ENCODE data around the gene IL17C.
A peak's percentile ranks its signal among the peaks of the same experiment; 100 is the strongest.

The IL17C gene

DNA sequence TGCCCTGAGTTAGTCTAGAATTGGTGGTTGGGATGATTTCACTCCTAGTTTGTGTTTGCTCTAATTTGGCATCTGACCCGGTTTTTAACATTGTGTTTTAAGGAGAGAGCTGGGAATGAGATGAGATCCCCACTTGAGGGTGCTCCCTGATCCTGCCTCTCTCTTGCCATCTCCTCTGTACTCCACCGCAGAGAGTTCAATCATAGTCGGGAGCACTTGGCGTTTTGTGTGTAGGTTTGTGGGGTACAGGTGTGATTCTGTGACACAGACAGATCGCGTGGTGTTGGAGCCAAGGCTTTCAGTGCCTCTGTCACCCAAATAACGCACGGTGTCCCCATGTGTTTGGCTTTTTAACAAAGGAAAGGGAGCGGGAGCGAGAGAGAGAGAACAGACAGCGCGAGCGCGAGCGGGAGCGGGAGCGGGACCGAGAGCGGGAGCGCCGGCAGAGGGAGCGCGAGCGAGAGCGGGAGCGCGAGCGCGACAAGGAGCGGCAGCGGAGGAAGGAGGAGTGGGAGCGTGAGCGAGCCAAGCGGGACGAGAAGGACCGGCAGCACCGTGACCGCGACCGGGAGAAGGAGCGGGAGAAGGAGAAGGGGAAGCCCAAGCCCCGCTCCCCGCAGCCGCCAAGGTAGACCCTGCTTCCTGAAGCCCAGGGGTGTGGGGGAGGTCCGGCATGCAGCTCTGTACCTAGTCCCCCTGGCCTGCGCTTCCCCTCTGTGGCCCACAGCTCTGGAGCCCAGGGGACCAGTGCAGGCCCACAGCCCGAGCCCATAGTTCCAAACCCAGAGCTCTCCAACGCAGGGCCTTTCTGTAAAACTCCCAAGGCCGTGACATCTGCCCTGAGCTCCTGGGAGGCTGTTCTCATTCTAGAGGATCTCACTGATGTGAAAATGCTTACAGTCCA lies 27.2 kb upstream of the IL17C start:
- no peak for DNase-seq

DNA sequence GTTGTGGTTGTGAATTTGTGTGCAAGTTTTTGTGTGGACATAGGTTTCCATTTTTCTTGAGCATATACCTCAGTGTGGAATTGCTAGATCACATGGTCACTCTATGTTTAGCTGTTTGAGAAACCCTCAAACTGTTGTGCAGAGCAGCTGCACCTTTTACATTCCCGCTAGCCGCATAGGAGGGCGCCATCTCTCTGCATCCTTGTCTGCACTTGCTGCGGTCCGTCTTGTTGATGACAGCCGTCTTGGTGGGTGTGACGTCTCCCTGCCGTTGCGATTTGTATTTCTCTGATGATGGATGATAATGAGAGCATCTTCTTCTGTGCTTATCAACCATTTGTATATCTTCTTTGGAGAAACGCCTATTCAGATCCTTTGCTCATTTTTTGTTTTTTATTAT lies 25.1 kb upstream of the IL17C start:
- no peak for DNase-seq

DNA sequence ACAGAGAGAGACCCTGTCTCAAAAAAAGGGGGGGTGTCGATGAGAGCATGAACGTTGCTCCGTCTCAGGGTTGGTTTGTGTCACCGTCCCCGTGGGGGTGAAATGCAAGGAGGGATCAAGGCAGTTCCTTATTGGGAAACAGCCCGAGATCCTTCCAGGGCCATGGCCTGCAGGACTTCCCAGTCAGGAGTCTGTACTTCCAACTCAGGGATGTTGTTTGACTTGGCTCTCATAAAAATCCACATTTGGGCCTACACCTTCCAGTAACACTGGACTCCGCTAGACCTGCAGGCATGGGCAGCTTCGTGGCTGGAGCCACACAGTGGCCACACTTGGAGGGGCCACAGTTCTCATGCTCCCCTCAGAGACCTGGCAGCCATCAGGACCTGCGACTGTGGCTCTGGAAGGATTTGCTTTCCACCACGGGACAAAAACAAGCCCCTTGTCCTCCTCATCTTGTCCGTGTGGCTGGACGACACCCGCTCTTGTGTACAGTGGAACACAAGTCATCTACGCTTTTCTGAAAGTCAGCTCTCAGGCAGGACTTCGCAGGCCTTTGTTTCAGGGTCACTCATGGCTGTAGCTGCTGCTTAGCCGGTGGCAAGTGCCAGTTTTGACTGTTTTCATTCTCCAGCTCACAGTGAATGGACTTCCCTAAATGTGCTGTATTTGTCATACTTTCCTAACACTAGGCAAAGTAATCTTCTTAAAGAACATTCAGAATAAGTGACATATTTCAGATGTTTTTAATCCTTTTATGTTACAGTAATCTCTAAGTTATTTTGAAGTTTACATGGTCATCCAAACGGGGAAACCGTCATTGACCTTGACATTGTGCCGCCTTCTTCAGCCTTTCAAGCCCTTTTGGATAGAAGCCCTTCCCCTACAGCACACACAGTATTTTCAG lies 24.2 kb upstream of the IL17C start:
- no peak for DNase-seq

DNA sequence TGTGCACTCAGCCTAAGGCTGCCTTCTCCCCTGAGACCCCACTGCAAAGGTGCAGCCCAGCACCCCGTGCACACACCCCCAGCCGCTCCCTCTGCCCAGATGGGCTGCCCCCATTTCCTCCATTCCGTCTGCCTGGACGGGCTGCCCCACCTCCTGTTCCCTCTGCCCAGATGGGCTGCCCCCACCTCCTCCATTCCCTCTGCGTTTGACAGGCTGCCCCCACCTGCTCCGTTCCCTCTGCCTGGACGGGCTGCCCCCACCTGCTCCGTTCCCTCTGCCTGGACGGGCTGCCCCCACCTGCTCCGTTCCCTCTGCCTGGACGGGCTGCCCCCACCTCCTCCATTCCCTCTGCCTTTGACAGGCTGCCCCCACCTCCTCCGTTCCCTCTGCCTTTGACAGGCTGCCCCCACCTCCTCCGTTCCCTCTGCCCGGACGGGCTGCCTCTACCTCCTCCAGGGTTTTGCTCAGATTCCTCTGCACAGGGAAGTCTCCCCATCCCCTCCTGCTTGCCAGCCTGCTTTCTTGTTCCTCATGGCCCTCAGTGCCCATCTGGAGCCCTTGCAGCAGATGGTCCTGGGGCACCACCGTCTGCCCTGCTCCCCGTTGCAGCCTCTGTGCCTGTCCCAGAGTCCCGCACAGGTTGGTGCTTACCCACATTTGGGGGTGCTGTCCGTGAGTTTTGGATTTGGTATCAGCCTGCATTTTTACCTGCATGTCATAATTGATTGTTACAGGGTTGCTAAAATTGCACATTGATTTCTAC lies 23.4 kb upstream of the IL17C start:
- DNase-seq: no peak

DNA sequence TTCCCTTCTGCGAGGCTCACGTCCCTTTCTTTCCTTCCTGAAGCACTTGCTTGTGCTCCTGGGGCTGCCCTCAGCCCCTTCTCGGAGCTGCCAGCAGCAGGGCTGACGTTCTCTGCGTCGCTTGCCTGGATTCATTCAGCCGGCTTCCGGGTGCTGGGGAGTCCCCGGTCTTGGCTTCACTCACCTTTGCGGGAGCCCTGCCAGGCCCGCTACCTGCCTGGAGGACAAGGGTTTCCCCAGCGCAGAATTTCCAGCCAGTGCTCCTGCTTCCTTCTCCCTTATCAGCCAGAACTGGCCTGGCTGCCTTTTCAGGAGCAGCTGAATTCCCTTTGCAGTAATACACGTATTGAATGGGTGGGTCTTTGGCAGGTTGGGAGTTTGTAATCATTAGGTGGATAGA lies 22.1 kb upstream of the IL17C start:
- DNase-seq: no peak

DNA sequence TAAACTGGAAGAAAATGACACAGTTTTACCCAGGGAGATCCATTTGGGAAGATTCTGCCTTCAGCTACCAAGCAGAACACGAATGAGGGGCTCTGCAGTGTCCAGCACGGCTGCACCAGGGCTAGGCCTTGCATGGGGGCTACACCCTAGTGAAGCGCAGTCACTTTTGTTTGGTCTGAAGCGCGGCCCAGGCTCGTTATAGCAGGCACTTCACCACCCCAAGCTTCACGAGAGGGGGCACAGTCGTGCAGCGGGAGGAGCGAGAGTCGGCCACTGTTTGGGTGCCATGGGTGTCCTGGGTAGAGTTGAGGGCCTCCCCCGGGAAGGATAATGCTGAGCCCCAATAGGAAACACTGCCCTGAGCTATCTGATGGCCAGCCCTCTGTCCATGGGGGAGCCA lies 21.6 kb upstream of the IL17C start:
- DNase-seq: no peak

DNA sequence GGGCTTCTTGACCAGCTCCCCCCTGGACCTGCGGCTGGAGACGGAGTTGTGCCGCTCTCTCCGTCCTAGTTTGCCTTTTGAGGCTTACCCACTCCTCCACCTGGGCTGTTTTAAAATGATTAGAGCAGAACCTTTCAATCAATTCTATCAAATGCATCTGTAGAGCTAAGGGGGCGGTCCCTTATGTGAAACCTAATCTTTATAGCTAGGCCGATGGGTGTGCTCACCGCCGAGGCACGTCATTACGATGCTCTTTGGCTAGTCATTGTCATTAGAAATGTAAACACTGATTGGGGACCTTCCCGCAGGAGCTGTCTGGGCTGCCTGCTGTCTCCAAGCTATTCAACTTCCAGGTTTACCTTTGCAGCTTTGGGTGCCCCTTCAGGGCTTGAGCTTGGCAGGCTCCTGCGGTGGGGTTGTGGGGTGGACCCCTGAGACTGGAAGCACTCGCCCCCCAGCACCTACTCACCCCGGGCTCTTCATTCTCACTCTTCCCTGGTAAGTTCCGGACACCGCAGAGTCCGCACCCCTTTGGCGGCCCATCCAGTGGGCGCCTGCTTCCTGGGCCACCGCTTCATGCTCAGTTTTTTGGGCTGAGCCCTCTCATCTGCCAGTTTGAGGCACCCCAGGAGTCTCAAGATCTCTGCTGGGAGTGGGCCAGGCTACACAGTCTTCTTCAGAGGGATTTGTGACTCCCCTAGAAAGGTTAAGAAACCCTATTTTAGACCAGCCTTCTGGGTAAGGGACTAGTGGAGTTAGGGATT lies 20.9 kb upstream of the IL17C start:
- peak; percentile 34 for DNase-seq

DNA sequence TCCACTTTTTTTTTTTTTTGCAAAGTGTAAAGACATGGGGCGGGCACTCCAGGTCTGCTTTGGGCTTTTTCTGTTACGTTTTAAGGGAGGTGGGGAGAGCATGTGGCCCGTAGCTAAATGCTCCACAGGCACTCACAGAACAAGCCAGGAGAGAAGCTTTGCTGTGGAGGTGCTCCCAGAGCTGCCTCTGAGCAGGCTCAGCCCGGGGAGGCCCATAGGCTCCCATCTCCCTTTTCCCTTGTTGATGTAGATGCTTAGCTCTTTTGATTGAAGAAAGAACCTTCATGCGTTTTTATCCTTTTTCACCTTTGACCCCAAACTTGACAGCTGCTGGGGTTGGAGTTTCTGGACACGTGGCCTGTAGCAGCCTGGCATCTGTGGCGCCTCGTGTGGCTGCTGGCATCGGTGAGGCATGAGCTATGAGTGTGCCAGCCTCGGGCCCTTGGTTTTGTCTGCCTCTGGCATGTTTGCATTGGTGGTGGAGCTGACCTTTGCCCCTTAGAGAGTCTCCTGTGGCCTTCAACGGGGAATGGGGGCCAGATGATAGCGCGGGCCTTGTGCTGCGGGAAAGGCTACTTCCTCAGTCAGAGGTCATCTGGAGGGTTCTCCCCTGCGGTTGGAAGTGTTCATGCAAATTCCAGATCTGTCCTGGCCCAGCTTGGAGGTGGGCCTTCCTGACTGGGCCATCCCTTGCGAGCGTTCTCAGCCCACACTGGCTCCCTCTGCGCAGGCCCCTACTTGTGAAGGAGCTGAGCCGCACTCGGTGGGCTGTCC lies 20.0 kb upstream of the IL17C start:
- no peak for DNase-seq

DNA sequence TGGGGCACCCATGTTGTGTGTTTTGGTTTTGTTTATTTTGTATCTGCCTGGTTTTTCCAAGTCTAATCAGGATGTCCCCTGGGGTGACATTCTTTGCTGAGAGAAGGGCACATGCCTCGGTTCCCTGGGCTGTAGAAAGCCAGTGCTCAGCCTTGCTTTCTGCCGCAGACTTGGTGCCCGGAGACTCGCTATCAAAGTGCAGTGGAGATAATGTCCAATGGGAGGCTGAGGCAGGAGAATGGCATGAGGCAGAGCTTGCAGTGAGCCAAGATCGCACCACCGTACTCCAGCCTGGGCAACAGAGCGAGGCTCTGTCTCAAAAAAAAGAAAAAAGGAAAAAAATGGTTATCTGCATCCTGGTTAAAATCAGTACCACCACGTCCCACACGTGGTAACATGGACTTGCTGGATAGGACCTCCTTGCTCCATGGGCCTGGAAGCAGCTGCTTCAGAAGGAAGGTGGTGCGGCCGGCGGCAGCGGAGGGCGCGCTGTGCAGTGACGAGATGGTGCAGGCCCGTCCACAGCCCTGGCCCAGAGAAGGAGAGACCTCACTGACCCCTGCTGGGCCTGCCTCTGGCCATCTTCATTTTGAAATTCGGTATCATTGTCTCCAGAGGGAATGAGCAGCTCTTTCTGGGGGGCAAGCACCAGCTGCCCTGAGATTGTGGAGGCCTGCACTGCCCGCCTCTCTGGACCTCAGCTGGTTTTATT lies 19.3 kb upstream of the IL17C start:
- no peak for DNase-seq

DNA sequence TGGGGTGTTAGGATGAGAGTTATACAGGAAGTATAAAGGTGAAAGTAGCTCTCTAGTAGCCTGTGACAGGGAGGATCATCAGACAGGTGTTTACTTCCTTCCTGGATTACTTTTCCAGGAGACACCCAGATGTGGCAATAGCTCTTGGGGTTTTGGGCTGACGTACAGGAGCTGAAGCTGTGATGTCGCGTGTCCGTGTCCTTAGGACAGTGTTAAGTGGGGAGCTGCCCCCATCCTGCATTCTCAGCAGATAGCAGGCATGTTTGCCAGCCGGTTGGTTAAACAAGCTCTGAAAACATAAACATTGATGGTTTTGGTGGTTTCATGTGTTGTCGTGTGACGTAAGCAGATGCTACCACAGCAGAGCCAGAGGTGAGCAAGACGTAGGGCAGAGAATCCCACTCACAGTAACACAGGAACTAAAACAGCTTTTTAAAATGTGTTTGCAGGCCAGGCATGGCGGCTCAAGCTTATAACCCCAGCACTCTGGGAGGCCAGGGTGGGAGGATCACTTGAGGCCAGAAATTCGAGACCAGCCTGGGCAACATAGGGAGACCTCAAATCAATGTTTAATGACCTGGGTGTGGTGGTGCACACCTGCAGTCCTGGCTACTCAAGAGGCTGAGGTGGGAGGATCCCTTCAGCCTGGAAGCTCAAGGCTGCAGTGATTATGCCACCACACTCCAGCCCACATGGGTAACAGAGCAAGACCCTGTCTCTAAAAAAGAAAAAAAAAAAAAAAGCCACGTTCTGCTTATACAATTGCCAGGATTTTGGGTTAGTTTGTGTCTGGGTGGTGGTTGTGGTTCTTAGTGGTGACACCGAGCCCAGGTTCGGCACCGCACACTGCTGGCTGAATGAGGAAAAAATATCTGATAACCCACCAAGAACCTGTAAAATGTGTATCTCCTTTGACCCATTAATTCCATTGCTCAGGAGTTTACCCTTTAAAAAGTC lies 18.2 kb upstream of the IL17C start:
- no peak for DNase-seq

DNA sequence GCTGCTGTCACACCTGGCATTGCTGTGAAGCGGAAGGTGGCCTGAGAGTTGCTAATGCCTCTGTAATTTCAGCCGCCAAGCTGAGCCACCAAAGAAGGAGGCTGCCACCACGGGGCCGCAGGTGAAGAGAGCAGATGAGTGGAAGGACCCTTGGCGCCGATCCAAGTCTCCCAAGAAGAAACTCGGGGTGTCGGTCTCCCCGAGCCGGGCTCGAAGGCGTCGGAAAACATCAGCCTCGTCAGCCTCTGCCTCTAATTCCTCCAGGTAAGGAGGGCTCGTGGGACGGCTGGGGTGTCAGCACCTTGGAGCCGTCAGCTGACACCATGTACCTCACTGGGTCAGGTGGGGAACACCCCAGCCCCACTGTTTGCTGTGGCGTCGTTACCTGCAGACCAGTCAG lies 16.2 kb upstream of the IL17C start:
- DNase-seq: no peak

DNA sequence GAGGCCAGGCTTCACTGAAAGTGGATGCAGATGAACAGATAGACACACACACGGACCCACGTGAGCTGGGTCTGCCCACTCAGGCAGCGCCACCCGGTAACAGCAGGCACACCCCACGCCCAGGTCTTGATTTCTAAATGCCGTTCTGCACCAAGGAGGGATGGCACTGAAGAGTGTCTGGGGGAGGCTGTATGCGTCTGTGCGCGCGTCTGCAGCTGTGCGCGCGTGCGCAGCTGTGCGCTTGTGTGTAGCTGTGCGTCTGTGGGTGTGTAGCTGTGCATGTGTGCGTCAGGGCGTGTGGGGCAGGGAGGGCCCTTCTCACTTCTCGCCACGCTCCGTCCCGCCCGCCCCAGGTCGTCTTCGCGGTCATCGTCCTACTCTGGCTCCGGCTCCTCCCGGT lies 15.5 kb upstream of the IL17C start:
- no peak for DNase-seq

DNA sequence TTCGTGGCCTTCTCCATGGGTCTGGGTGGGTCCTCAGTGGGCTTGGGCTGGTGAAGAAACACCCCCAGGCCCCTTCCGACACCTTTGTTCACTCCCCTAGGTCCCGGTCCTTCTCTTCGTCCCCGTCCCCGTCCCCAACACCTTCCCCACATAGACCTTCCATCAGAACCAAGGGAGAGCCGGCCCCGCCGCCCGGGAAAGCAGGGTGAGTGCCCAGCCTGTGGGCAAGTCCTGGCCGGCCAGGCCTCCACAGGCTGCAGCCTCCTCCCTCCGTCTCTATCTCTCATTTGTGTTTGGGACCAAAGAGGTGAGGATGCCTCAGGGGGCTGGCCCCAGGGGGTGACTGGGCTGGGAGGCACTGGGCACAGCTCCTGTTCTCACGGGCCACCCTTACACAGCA lies 14.5 kb upstream of the IL17C start:
- no peak for DNase-seq

DNA sequence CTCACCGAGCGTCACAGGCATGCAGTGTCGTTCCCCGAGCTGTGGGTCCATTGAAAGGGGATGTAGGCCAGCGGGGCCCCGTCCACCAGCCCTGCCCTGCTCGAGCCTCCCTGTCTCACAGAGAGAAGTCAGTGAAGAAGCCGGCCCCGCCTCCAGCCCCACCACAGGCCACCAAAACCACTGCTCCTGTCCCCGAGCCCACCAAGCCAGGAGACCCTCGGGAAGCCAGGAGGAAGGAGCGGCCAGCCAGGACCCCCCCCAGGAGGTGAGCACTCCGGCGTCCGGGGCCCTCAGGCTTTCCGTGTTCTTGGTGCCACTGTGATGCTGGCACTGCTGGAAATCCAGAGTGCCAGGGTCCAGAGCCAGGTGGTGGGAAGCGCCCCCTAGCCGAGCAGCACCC lies 13.9 kb upstream of the IL17C start:
- no peak for DNase-seq

DNA sequence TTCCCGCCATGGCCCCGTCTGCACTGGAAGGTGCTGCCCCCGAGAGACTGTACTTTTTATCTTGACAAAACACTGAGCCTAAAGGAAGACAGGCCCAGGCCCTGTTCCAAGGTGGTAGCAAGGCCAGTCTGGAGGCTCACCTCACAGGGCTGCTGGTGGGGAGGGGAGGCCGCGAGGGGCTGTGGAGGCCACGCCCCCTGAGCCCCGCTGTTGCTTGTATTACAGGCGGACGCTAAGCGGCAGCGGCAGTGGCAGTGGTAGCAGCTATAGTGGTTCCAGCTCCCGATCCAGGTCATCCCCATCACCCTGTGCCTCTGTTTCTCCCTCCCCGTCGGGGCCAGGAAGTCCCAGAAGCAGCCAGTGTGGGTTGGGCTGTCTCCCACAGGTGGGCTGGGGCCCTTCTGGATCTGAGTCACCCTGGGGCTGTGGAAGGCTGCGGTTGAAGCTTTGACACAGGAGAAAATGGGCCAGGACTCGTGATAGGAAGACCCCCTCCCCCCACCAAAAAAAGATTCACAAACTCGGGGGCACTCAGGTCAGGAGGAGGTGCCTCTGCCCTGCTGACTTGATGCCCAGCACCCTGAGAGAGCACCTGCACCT lies 13.3 kb upstream of the IL17C start:
- DNase-seq: no peak

DNA sequence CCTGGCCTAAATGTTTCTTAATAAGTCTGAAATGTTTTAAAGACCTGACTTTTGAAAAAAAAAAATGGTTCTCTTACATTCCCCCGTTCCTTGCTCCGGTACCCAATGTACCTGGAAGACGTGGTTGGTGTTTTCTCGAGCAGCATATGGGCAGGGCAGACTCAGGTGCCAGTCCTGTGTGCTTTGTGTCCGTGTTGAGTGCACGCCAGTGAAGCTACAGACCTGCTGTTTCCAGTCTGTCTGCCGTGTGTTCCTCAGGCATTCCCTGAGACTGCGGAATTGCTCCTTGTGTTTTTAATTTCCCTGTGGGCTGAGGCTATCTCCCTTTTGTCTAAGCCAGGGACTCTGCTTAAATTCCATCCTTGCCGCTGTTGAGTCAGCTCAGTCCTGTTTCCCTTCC lies 11.7 kb upstream of the IL17C start:
- DNase-seq: no peak

DNA sequence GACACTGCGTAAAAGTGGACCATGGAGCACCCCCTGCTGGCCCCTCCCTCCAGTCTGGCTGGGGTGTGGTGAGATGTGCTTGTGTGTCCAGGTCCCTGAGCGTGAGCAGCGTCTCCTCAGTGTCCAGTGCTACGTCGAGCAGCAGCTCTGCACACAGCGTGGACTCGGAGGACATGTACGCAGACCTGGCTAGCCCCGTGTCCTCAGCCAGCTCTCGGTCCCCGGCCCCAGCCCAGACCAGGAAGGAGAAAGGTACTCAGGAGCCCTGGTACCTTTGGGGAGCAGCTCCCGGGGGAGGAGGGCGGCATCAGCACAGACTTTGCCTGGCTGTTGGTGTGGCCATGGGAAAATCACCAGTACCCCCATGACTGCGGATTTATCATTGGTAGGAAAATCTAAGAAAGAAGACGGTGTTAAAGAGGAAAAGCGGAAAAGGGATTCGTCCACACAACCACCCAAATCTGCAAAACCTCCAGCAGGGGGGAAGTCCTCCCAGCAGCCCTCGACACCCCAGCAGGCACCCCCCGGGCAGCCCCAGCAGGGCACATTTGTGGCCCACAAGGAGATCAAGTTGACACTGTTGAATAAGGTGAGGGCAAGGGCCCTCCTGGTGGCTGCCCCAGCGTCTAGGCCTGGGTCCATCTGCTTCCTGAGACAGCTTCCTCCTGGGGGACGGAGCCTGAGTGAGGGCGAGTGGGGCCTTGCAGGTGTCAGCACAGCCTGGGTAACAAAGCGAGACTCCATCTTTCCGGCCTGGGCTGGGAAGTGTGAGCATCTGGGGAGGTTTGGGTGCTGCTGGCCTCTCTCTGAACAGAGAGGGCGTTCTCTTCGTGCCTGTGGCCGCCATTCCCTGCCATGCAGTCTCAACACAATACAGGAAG lies 10.6 kb upstream of the IL17C start:
- no peak for DNase-seq

DNA sequence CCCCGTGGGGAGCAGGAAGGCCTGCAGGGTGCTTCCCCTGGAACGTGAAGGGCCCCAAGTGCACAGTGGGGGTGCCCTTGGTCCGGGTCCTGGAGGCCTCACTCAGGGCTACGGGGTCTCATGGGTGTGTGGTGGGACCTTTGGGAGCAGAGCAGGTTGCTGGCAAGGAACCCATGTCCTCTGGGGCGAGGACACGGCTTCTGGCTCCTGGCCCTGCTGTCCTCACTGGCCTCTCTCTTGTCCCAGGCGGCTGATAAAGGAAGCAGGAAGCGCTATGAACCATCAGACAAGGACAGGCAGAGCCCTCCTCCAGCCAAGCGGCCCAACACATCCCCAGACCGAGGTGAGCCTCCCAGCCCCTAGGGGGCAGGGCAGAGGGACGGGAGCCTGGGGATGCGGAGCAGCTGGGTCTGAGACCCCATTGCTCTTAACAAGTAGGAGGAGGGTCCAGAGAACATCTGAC lies 9.8 kb upstream of the IL17C start:
- DNase-seq: no peak

Data from NCI-H2029 treated with DMSO at 0.1 percent for 48 hours (cell line).